Measurements from ENCODE around the gene DNM2. TPM values are rescaled to one million over a fixed set of nuclear protein-coding genes. Genes with fewer than 3 reads are reported as not detected.

Gene DNM2
- total and polyA plus RNA-seq, 7 donors: 70.6 to 149 (median 122) TPM

- WGBS, 3 donors: 84 to 91% (median 90%) methylated on average over 13 of the region's 13 CpGs
- TF ChIP-seq, protein P1, sequence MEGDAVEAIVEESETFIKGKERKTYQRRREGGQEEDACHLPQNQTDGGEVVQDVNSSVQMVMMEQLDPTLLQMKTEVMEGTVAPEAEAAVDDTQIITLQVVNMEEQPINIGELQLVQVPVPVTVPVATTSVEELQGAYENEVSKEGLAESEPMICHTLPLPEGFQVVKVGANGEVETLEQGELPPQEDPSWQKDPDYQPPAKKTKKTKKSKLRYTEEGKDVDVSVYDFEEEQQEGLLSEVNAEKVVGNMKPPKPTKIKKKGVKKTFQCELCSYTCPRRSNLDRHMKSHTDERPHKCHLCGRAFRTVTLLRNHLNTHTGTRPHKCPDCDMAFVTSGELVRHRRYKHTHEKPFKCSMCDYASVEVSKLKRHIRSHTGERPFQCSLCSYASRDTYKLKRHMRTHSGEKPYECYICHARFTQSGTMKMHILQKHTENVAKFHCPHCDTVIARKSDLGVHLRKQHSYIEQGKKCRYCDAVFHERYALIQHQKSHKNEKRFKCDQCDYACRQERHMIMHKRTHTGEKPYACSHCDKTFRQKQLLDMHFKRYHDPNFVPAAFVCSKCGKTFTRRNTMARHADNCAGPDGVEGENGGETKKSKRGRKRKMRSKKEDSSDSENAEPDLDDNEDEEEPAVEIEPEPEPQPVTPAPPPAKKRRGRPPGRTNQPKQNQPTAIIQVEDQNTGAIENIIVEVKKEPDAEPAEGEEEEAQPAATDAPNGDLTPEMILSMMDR (IDR thresholded peaks at IDR 0.05): no peak
- Histone ChIP-seq H3K9me3 (no peaks in the 10 kb centered on the region), H3K4me3 (no peak overlapping the region), H3K27me3 (ENCODE audit: insufficient read depth in 3 of 3, low read length in 2 of 3) (no peaks in the 10 kb centered on the region), H3K36me3 (ENCODE audit: insufficient read depth in 1 of 2, low read depth in 1 of 2) (peaks cover 14 to 93% of the 10 kb centered on the region in 2 donors), H3K4me1 (peaks cover 7% of the 10 kb centered on the region), H3K27ac (no peak overlapping the region)
- intact Hi-C loops (cut with DNase I): no loop called here
- DNase-seq: no peak
- no peak for ATAC-seq
These were observed 40.1 kb upstream of the DNM2 start for GRCh38 chr19:10677751-10678150.

DNA sequence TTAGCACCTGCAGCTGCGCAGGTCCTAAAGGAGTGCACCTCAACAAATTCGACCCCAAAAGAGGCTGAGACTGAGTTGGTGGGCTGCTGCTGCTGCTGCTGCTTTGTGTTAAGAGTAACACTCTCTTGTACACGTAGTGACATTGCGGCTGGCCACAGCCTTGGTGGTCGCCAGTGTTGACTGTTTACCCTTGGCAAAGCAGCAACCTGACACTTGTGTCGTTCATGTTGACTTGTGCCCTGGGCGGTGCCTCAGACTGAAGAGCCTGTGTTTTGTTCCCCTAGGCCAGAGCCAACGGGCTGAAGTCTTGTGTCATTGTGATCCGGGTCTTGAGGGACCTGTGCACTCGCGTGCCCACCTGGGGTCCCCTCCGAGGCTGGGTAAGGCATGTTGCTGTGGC is 39.1 kb upstream of the DNM2 start:
- no peak overlapping the region for H3K27ac ChIP-seq
- intact Hi-C loops (cut with DNase I): no loop called here

GRCh38 chr19:10679743-10680142 is 38.1 kb upstream of the DNM2 start:
- H3K4me1 ChIP-seq: no peaks in the 10 kb centered on the region
- H3K36me3 ChIP-seq (ENCODE audit: insufficient read depth in 1 of 2, low read depth in 1 of 2): peaks cover 19 to 96% of the 10 kb centered on the region in 2 donors
- WGBS, 3 donors: 90 to 93% (median 91%) methylated on average over 18 of the region's 18 CpGs
- H3K27ac ChIP-seq: no peak overlapping the region
- intact Hi-C loops (cut with DNase I): no loop called here
- DNase-seq (no peak), ATAC-seq (no peak)
- no peak overlapping the region for H3K4me3 ChIP-seq
- no peaks in the 10 kb centered on the region for H3K9me3 ChIP-seq
- TF ChIP-seq, protein P1 (IDR thresholded peaks at IDR 0.05): no peak
- H3K27me3 ChIP-seq (ENCODE audit: insufficient read depth in 3 of 3, low read length in 2 of 3): no peaks in the 10 kb centered on the region

More for the DNA sequence above, 39.1 kb upstream of the DNM2 start:
- WGBS, 3 donors: 92 to 94% (median 93%) methylated on average over 12 of the region's 12 CpGs
- H3K4me3 ChIP-seq: no peak overlapping the region
- H3K9me3 ChIP-seq: no peaks in the 10 kb centered on the region
- no peak for DNase-seq
- peaks cover 19 to 93% of the 10 kb centered on the region in 2 donors for H3K36me3 ChIP-seq (ENCODE audit: insufficient read depth in 1 of 2, low read depth in 1 of 2)
- ATAC-seq: no peak
- TF ChIP-seq, protein P1 (IDR thresholded peaks at IDR 0.05): no peak
- H3K27me3 ChIP-seq (ENCODE audit: insufficient read depth in 3 of 3, low read length in 2 of 3): no peaks in the 10 kb centered on the region
- H3K4me1 ChIP-seq: no peaks in the 10 kb centered on the region

GRCh38 chr19:10680545-10681135 is 37.2 kb upstream of the DNM2 start:
- intact Hi-C loops (cut with DNase I): no loop called here

More at GRCh38 chr19:10680545-10681135, 37.2 kb upstream of the DNM2 start:
- H3K27me3 ChIP-seq (ENCODE audit: insufficient read depth in 3 of 3, low read length in 2 of 3): no peaks in the 10 kb centered on the region
- no peaks in the 10 kb centered on the region for H3K4me1 ChIP-seq
- DNase-seq: no peak
- ATAC-seq: no peak
- 89 to 93% (median 92%) methylated on average over 11 to 15 of the region's 15 CpGs for WGBS, 3 donors
- TF ChIP-seq, protein P1 (IDR thresholded peaks at IDR 0.05): no peak
- no peak overlapping the region for H3K27ac ChIP-seq
- H3K4me3 ChIP-seq: no peak overlapping the region
- H3K9me3 ChIP-seq: no peaks in the 10 kb centered on the region
- H3K36me3 ChIP-seq (ENCODE audit: insufficient read depth in 1 of 2, low read depth in 1 of 2): peaks cover 19 to 97% of the 10 kb centered on the region in 2 donors
